Activated CD4-positive, alpha-beta T cell treated with anti-CD3 and anti-CD28 coated beads, Interleukin-2, amount 50 U/mL, for 16 hours (primary cell): ENCODE data around the gene SLC1A4.
"Not testable (repeated sequence)": the region's sequence is repeated elsewhere in the genome, so short reads cannot be mapped to it uniquely, and the experiment has no call there.

ENCODE experiments used
- DNase-seq: peaks from one replicate; pipeline ENCODE4 v3.0.0-alpha.2; 2020

Gene SLC1A4

DNA sequence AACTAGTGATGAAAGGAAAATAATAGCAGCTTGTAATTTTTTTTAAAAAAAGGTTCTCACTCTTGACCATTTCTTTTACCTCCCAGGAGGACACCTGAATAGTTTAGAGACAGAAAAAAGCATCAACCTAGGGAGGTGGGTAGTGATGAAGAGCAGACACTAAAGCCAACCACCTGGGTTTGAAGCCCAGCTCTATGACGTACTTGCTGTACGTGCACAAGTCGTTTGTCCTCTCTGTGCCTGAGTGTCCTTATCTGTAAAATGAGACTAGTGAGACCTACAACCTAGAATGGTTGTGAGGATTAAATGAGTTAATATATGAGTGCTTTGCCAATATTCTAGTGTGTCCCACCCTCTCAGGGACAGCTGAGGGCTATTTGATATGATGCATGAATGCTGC, 5.8 kb downstream of the SLC1A4 start:
- no peak for DNase-seq

GRCh38 chr2:64996871-64997307, 7.7 kb downstream of the SLC1A4 start:
- no peak for DNase-seq

GRCh38 chr2:64998658-64999061, 9.5 kb downstream of the SLC1A4 start:
- no peak for DNase-seq

GRCh38 chr2:64999754-65000153, 10.6 kb downstream of the SLC1A4 start:
- DNase-seq, result no peak

DNA sequence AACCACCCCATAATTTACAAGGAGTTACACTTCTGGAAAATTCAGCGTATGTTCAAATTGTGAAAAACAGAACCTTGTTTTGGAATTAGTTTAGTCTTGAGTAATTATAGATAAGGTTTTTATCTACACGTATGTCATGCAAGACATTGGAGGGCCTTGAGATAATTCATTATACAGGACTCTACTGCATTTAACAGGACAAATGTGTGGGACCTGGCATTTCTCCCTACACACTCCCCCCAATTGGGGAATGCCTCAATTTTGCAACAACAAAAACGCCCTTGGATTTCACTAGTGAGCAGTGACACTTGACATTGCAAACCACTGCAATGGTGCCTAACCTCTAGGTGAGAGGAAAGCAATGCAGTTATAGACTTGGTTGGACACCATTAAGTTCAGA, 11.4 kb downstream of the SLC1A4 start:
- no peak for DNase-seq

DNA sequence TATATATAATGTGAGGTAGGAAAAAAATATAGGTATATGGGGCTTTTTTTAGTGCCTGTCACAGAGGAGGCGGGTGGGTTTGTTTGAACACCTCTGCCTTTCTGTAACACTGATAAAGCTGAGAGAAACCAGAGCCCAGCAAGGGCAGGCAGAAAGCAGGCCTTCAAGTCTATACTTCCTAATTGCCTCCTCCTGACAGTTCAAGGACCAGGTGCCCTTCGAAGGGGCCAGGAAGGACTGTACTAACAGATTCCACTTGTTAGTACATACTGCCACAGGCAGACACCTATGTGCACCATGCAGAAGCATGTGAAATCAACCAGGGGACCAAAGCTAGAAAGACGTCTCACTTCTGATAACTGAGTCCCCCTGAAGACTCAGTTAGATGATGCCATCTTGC, 13.8 kb downstream of the SLC1A4 start:
- DNase-seq, result no peak

GRCh38 chr2:65004232-65004631, 15.0 kb downstream of the SLC1A4 start:
- not testable (repeated sequence) for DNase-seq

DNA sequence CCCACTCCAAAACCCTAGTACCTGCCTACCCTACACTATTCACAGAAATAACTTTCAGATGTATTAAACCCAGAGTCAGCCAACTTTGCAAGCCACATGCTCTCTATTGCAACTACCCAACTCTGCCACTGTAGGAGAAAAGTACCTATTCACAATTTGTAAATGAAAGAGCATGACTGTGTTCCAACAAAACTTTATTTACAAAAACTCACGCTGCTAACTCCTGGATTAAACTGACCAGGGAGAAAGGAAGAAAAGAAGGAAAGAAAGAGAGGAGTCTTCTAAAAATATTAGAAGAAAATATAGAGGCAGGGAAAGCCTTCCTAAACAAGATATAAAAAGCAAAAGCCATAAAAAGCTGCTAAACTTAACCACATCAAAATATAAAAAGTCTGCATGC, 24.6 kb downstream of the SLC1A4 start:
- no peak for DNase-seq

DNA sequence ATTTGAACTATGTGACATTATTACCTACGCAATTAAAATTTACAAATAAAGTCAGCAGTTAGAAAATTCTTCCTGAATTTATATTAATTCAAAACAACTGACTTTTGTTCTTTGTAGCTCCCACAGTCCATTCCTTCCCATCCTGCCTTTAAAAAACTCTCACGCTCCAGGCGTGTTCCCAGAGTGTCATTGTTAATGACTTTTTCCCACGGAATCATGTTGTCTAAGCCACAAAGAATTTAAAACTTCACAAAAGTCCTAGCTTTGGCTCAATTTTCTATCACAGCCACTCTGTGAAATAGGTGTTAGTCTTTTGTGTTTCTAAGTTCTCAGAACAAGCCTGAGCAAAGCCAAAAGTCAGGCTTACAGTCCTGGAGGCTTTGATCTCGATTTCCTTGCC, 26.5 kb downstream of the SLC1A4 start:
- DNase-seq, result no peak

DNA sequence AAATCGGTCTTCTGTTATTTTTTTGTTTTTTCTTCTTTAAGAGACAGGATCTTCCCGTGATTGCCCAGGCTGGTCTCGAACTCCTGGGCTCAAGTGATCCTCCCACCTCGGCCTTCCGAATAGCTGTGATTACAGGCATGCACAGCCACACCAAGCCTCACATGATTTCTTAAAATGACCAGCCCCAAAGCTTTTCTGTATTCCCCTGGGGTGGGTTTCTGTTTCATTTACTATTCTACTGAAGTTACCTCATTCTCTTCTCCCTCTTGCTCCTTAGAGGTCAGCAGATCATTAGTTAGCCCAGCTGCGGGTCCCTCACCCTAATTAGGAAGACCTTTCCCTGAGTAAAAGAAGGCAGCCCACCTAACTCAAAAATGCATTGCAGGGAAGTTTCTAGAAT, 27.6 kb downstream of the SLC1A4 start:
- no peak for DNase-seq

GRCh38 chr2:65017335-65017734, 28.1 kb downstream of the SLC1A4 start:
- no peak for DNase-seq

DNA sequence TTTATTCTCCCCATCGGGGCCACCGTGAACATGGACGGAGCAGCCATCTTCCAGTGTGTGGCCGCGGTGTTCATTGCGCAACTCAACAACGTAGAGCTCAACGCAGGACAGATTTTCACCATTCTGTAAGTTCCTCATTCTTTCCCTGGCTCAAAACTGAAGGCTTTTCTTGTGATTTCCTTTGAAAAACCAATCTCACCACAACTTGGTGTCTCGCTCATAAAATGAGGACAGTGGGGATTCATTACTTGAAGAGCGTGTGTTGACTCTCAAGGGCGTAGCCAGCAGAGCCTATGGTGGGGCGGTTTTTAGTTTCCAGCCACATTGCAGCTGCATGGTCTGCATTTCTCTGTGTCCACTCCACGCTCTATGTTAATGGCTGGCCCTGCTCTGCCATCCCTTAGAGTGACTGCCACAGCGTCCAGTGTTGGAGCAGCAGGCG, 29.0 kb downstream of the SLC1A4 start:
- DNase-seq, result no peak

- no peak for DNase-seq
Observed at GRCh38 chr2:65019010-65019409, 29.8 kb downstream of the SLC1A4 start.

DNA sequence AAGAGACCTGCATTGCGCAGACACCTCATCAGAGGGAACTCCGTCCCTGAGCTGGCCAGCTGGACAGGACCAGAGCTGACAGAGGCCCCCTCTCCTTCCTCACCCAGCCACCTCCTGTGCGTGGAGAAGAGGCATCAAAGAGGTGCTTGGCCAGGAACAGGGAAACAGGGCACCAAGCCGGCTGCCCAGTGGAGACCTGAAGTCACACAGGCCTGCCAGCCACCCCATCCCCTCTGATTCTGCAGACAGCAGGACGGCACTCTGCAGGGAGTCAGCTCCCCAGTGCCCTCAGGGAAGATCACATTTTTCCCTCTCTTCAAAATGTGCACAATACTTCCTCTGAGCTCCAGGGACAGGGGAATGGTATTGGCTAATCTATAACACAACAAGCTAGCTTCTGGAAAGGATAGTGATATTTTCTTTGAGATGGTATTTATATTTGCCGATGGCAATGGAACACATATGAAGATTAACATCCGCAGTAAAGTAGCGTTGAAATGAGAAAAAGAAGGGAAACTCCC, 30.5 kb downstream of the SLC1A4 start:
- DNase-seq, result no peak

GRCh38 chr2:65020251-65020650, 31.1 kb downstream of the SLC1A4 start:
- not testable (repeated sequence) for DNase-seq

GRCh38 chr2:65020943-65021528, 31.8 kb downstream of the SLC1A4 start:
- no peak for DNase-seq

- DNase-seq, result no peak
Observed at GRCh38 chr2:65021709-65022108, 32.5 kb downstream of the SLC1A4 start.

DNA sequence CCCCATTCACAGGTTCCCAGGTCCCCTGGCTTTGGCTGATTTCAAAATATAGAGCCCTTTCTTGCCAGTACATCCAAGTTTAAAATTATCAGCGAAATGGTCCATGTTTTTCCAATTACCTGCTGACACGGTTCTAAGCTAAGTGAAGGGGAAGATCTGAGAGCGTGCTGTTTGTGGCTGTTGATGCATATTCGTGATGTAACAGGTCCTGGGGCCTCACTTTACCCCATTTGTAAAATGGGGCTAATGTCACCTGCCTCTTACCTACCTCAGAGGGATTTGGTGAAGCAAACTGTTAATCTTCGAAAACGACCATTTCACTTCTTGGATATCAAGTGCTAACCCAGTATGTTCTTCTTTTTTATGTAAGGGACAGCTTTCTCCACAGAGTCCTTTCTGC, 33.0 kb downstream of the SLC1A4 start:
- no peak for DNase-seq

- no peak for DNase-seq
Observed at GRCh38 chr2:65023742-65024141, 34.5 kb downstream of the SLC1A4 start.

GRCh38 chr2:65024149-65024829, 35.1 kb downstream of the SLC1A4 start:
- DNase-seq, result no peak

DNA sequence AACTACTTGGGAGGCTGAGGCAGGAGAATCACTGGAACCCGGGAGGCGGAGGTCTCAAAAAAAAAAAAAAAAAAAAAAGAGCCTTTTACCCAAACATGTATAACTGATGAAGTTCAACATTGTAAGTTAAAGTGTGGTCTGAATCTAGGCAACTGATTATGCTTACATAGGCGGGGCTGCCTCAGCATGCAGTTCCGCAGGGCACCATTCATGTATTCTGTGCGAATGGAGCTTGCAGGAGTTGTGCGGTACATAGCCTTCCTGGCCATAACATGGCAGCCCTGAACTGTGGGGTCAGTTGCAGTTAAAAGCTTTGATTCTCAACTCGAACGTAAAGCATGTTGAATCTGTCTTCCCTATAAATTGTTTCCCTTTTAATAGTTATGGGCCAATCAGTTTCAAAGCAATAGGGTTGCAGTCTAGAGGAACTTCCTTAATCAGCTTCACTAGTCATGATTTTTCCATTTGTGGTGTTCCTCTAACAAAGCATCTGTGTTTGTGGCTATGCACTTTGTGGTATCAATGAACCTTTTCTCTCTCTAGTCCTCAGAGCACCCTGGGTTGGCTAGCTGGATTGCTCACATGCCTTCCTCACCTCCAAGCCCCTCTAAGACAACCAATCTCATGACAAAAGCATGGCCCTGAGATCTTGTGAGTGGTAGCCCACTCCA, 36.4 kb downstream of the SLC1A4 start:
- DNase-seq, result no peak

DNA sequence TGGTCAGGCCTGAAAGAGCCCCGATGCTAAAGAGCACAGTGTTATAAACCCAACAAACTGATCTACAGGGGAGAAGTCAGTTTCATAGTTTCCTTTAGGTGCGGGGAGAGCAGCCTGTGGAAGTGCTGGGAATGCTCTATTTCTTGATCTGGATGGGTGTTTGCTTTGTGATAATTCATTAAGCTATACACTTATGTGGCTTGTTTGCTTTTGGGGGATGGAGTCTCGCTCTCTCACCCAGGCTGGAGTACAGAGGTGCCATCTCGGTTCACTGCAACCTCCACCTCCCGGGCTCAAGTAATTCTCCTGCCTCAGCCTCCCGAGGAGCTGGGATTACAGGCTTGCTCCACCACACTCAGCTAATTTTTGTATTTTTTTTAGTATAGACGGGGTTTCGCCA, 37.0 kb downstream of the SLC1A4 start:
- no peak for DNase-seq

DNA sequence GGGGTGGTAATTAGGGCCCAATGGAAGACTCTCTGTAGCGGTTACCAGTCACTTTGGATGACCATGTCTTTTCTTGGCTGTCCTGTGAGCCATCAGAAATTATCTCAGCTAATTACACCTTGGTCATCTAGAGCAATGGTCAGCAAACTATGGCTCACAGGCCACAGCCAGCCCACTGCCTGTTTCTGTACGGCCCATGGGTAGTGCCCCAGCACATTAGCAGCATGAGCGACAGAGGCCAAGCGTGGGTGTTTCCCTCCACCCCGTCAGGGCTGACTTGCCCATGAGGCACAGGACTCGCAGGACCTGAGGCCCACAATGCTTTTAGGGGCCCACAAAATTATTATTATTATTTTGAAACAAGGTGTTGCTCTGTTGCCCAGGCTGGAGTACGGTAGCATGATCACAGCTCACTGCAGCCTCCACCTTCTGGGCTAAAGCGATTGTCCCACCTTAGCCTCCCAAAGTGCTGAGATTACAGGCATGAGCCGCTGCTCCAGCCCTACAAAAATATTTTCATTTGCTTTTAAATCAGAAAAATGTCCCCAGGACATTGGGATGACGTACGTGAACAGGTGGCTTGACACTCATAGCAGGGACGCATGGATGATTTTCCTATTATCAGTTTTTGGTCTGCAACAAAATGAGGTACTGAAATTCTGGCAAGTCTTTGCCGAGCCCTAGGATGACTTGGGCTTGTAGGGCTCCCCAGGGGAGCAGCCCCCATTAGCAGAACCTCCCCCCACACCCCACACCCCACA, 37.7 kb downstream of the SLC1A4 start:
- DNase-seq, result no peak
